GM12878 (cell line): ENCODE measurements around the gene LTBP4. TPM values are rescaled to one million over a fixed set of nuclear protein-coding genes. Genes with fewer than 3 reads are reported as not detected.

Experiments used
- ATAC-seq: fragments of 200-7000 bp; cut with Tn5 transposase; 3 replicates; pipeline ENCODE4 v1.9.1; 2020; ENCODE audit warnings: mild to moderate bottlenecking, moderate library complexity
- BruUV-seq: library from RNA; stranded (reverse); fragments of 400-500 nt; replicated peaks from 2 replicates; lab custom pipeline; 2021; lab: Mats Ljungman, UMichigan
- CTCF ChIA-PET: fragments of 300-600 bp; sonication (Branson Sonifier 250); formaldehyde crosslinking; extraction: SDS; loops from one replicate; lab custom pipeline; 2021; ENCODE audit warnings: inconsistent platforms; lab: Yijun Ruan, JAX
- POLR2A ChIA-PET: fragments of 350-600 bp; formaldehyde crosslinking; extraction: SDS; loops from one replicate; lab custom pipeline; 2021; ENCODE audit warnings: inconsistent platforms; lab: Charles Lee
- RAD21 ChIA-PET: fragments of 300-600 bp; sonication (Branson Sonifier 250); formaldehyde crosslinking; loops from one replicate; lab custom pipeline; 2023; ENCODE audit warnings: antibody characterized with exemption; ENCODE audit not compliant: unreplicated experiment; lab: Charles Lee
- SMC1A ChIA-PET: fragments of 300-600 bp; sonication (Branson Sonifier 250); formaldehyde crosslinking; loops from one replicate; lab custom pipeline; 2023; ENCODE audit not compliant: unreplicated experiment, uncharacterized antibody; lab: Charles Lee
- DNase-seq: peaks from one replicate; pipeline ENCODE4 v3.0.0-alpha.2; 2011; ENCODE audit warnings: low read depth, low spot score
- FAIRE-seq: peaks from 3 replicates; lab custom pipeline; 2011; peaks lifted over from hg19 to GRCh38; lab: Jason Lieb, UNC
- H2AFZ ChIP-seq: 2 replicates; pipeline ENCODE4 v1.6.0; 2011; ENCODE audit warnings: low read depth, low read length, control low read depth; ENCODE audit not compliant: control insufficient read depth
- H3K27ac ChIP-seq: 2 replicates; pipeline ENCODE4 v1.5.1; 2011; ENCODE audit warnings: control low read depth; ENCODE audit not compliant: control insufficient read depth, insufficient read depth
- H3K27me3 ChIP-seq, 2 experiments: replicated peaks in 1 of 2; 2 replicates each; pipeline versions ENCODE4 v1.6.0 to v1.6.1; 2011; ENCODE audit warnings: low read length in 1 of 2; ENCODE audit not compliant: control insufficient read depth in 2 of 2, insufficient read depth in 2 of 2
- H3K36me3 ChIP-seq, 2 experiments: 2 replicates each; pipeline ENCODE4 v1.5.1; 2011; ENCODE audit warnings: low read length in 1 of 2; ENCODE audit not compliant: control insufficient read depth in 2 of 2, insufficient read depth in 2 of 2
- H3K4me1 ChIP-seq: 2 replicates; pipeline ENCODE4 v1.6.1; 2011; ENCODE audit warnings: mild to moderate bottlenecking, low read length, moderate library complexity, mixed read lengths; ENCODE audit not compliant: control insufficient read depth, insufficient read depth
- H3K4me2 ChIP-seq: 2 replicates; pipeline ENCODE4 v1.6.0; 2011; ENCODE audit warnings: control low read depth; ENCODE audit not compliant: control insufficient read depth, insufficient read depth
- H3K4me3 ChIP-seq: fragments of 200-600 bp; sonication (generic); 2 replicates; pipeline ENCODE4 v1.5.1; 2016
- H3K79me2 ChIP-seq: 2 replicates; pipeline ENCODE4 v1.6.0; 2011; ENCODE audit warnings: low read length; ENCODE audit not compliant: control insufficient read depth, insufficient read depth
- H3K9ac ChIP-seq: 2 replicates; pipeline ENCODE4 v1.8.0; 2011; ENCODE audit warnings: low read length, control low read depth, mixed read lengths; ENCODE audit not compliant: control insufficient read depth, insufficient read depth
- H3K9me3 ChIP-seq: replicated peaks from 3 replicates; pipeline ENCODE4 v1.5.1; 2011; ENCODE audit warnings: mild to moderate bottlenecking, low read length; ENCODE audit not compliant: control insufficient read depth, insufficient read depth
- H4K20me1 ChIP-seq: 2 replicates; pipeline ENCODE4 v1.6.0; 2011; ENCODE audit not compliant: control insufficient read depth, insufficient read depth
- ATF7 ChIP-seq: fragments of 450-650 bp; IDR thresholded peaks from 2 replicates; pipeline ENCODE4 v1.6.1; 2016; ENCODE audit warnings: low read depth, mild to moderate bottlenecking
- CTCF ChIP-seq, 3 experiments: IDR thresholded peaks in 2 of 3; conservative IDR thresholded peaks in 1 of 3; 2 replicates each; pipeline ENCODE4 v1.5.1; 2011; ENCODE audit warnings: low read depth in 3 of 3, low read length in 3 of 3, mild to moderate bottlenecking in 3 of 3, control low read depth in 2 of 3, moderate library complexity in 2 of 3, inconsistent platforms in 1 of 3, mixed read lengths in 1 of 3; ENCODE audit not compliant: control insufficient read depth in 2 of 3, insufficient read depth in 1 of 3; ENCODE audit errors: extremely low read depth in 1 of 3
- HDAC2 ChIP-seq: fragments of 200-600 bp; sonication (generic); IDR thresholded peaks from 2 replicates; pipeline ENCODE4 v1.6.1; 2017
- LARP7 ChIP-seq: fragments of 450-650 bp; IDR thresholded peaks from 2 replicates; pipeline ENCODE4 v1.6.1; 2017; ENCODE audit warnings: mild to moderate bottlenecking
- MTA3 ChIP-seq: IDR thresholded peaks from 2 replicates; pipeline ENCODE4 v1.6.1; 2012; ENCODE audit warnings: low read length, inconsistent platforms, borderline replicate concordance
- RAD21 ChIP-seq: IDR thresholded peaks from 2 replicates; pipeline ENCODE4 v1.6.1; 2011; ENCODE audit warnings: mild to moderate bottlenecking, low read depth, low read length, moderate library complexity; ENCODE audit not compliant: insufficient read depth
- SKIL ChIP-seq: fragments of 450-650 bp; IDR thresholded peaks from 2 replicates; pipeline ENCODE4 v1.6.1; 2017; ENCODE audit warnings: mild to moderate bottlenecking, low read depth, inconsistent platforms; ENCODE audit not compliant: poor library complexity, severe bottlenecking
- SMARCA5 ChIP-seq: fragments of 450-650 bp; IDR thresholded peaks from 2 replicates; pipeline ENCODE4 v1.6.1; 2017; ENCODE audit warnings: mild to moderate bottlenecking
- SP1 ChIP-seq: IDR thresholded peaks from one replicate; pipeline ENCODE4 v1.6.1; 2011; ENCODE audit warnings: low read depth, low read length
- TBL1XR1 ChIP-seq: IDR thresholded peaks from 2 replicates; pipeline ENCODE4 v1.6.1; 2012; ENCODE audit warnings: low read depth, low read length, improper control_type of control experiment
- ZBTB33 ChIP-seq: fragments of 450-650 bp; IDR thresholded peaks from 2 replicates; pipeline ENCODE4 v1.6.1; 2017; ENCODE audit warnings: mild to moderate bottlenecking
- WGBS: methylation state at CpG from one replicate; pipeline ENCODE4 v1.1.6; 2016; ENCODE audit warnings: low lambda C conversion rate; ENCODE audit not compliant: insufficient replicate concordance, insufficient coverage; ENCODE audit errors: missing lambda C conversion rate; 5-methylcytosine and 5-hydroxymethylcytosine counted together
- in situ Hi-C: fragments of 300-500 bp; cut with MboI; formaldehyde crosslinking; loops from 9 replicates; pipeline ENCODE4 v1.14.3; 2018; ENCODE audit warnings: mixed read lengths
- intact Hi-C: fragments of 100-400 bp; cut with micrococcal nuclease; formaldehyde crosslinking; loops from one replicate; pipeline ENCODE4 v1.14.2; 2022; ENCODE audit not compliant: unreplicated experiment
- polyA plus RNA-seq, 11 experiments: library from polyadenylated mRNA; depleted of rRNA in 4 of 11; unstranded in 6 of 11; stranded (reverse) in 5 of 11; fragments of >200 nt; fragmentation: Nextera tagmentation in 4 of 11; fragmentation: Illumina TruSeq in 1 of 11; extraction: Ambion mirVana in 4 of 11; extraction: Trizol in 1 of 11; gene quantifications; 1 replicate in 1 of 11; 2 replicates in 10 of 11; pipeline versions ENCODE4 v1.2.1 to v1.2.3, GENCODE V29; 2011 to 2016; ENCODE audit warnings: inconsistent platforms in 2 of 11, missing spikeins in 2 of 11, low read depth in 1 of 11
- total RNA-seq, 4 experiments: library from RNA; depleted of rRNA in 3 of 4; stranded (reverse); fragments of >200 nt in 3 of 4; fragmentation: Illumina TruSeq in 1 of 4; extraction: Trizol in 1 of 4; gene quantifications; 2 replicates each; pipeline versions ENCODE4 v1.2.1 to v1.2.3, GENCODE V29; 2013 to 2021

The LTBP4 gene
- total and polyA plus RNA-seq, 10 of the 15 experiments (the other 5 are each of a cell fraction or from before 2014, with no cell fraction given), result 0.09 to 34.6 (median 8.5) TPM; not detected in 1

- ChIA-PET CTCF (no interaction called here), POLR2A (no interaction called here), RAD21 (interaction anchor here (1.0 kb wide), 1 partner anchor 16 kb away, joined by 3 read pairs; no protein-coding TSS in a partner anchor), SMC1A (no interaction called here)
- Histone ChIP-seq H3K79me2 (no peaks in the 10 kb centered on the region), H3K27ac (no peak overlapping the region), H3K27me3 (no peaks in the 10 kb centered on the region), H3K9me3 (no peaks in the 10 kb centered on the region), H3K4me3 (no peak overlapping the region), H2AFZ (no peak overlapping the region), H3K36me3 (peaks cover 2 to 7% of the 10 kb centered on the region in 2 experiments), H3K4me1 (peaks cover 9% of the 10 kb centered on the region), H4K20me1 (no peaks in the 10 kb centered on the region), H3K4me2 (no peak overlapping the region), H3K9ac (no peak overlapping the region)
- ATAC-seq, result no peak
- DNase-seq, result no peak
- no peak for FAIRE-seq
- no peak for TF ChIP-seq SKIL
- 97% methylated on average over 13 of the region's 14 CpGs for WGBS
- intact Hi-C loops (no loop called here), in situ Hi-C loops (no loop called here)
- BruUV-seq, result no TSS peak
Measured at GRCh38 chr19:40586611-40587010, 14.6 kb upstream of the LTBP4 start.

- ChIA-PET POLR2A (no interaction called here), RAD21 (no interaction called here), CTCF (interaction anchor here (0.6 kb wide), 1 partner anchor 216 kb away, joined by 3 read pairs; no protein-coding TSS in a partner anchor), SMC1A (no interaction called here)
- intact Hi-C loops, result no loop called here
- no peak overlapping the region for H3K9ac ChIP-seq
- DNase-seq, result no peak
- no peak overlapping the region for H3K4me2 ChIP-seq
- peaks cover 0 to 7% of the 10 kb centered on the region in 2 experiments; a peak in 3 of 4 replicates for H3K36me3 ChIP-seq
- H3K27me3 ChIP-seq, result no peaks in the 10 kb centered on the region
- no peaks in the 10 kb centered on the region for H3K79me2 ChIP-seq
- no TSS peak for BruUV-seq
- H3K4me3 ChIP-seq, result no peak overlapping the region
- no peaks in the 10 kb centered on the region for H4K20me1 ChIP-seq
- H3K27ac ChIP-seq, result no peak overlapping the region
- H3K4me1 ChIP-seq, result peaks cover 9% of the 10 kb centered on the region
- ATAC-seq, result no peak
- no peak overlapping the region for H2AFZ ChIP-seq
- FAIRE-seq, result no peak
- WGBS, result 95% methylated on average over 19 of the region's 19 CpGs
- H3K9me3 ChIP-seq, result no peaks in the 10 kb centered on the region
- in situ Hi-C loops, result no loop called here
- no peak for TF ChIP-seq TBL1XR1
- TF ChIP-seq RAD21, result no peak
- TF ChIP-seq ATF7, result no peak
- TF ChIP-seq HDAC2, result no peak
- no peak for TF ChIP-seq LARP7
- no peak for TF ChIP-seq ZBTB33
- TF ChIP-seq MTA3, result no peak
- no peak for TF ChIP-seq CTCF (IDR thresholded peaks at IDR 0.05 in 2 of 3, conservative IDR thresholded peaks at IDR 0.05 in 1 of 3; ENCODE audit: control insufficient read depth in 2 of 3, extremely low read depth in 1 of 3, insufficient read depth in 1 of 3, low read depth in 3 of 3, low read length in 3 of 3)
- no peak for TF ChIP-seq SP1
- no peak for TF ChIP-seq SMARCA5
Measured at GRCh38 chr19:40588110-40588854, 12.9 kb upstream of the LTBP4 start.
